Cardiac septum (tissue), 1 donor: Measurements from ENCODE around the gene UBE2S. TPM values are rescaled to one million over a fixed set of nuclear protein-coding genes. Genes with fewer than 3 reads are reported as not detected.

Source experiments
- DNase-seq: peaks from one replicate; pipeline ENCODE4 v3.0.0-alpha.2; 2020; ENCODE audit warnings: low spot score
- intact Hi-C: fragments of 100-400 bp; cut with DNase I; formaldehyde crosslinking; loops from one replicate; pipeline ENCODE4 v1.14.0; 2022
- total RNA-seq: library from RNA; stranded (reverse); fragmentation: NEBNext Ultra II Directional; extraction: Animal tissue kit (Norgen Biotek cat#: 25700); gene quantifications from one replicate; pipeline ENCODE4 v1.2.1, GENCODE V29; 2021
- donor health status: DM: no; HTN: no; CAD: no.

UBE2S gene
- total RNA-seq, 1 donor from 2014 or later, result 28.4 TPM

- intact Hi-C loops, result no loop called here
- no peak for DNase-seq
Observed at GRCh38 chr19:55370305-55370988, 37.1 kb downstream of the UBE2S start, which contains the start of gene IL11. TSS of gene IL11 (minus strand) at chr19:55370463. CDS start at chr19:55370310, 153 bp downstream.

- intact Hi-C loops, result no loop called here
- DNase-seq, result no peak
Observed at GRCh38 chr19:55369653-55370304, 37.8 kb downstream of the UBE2S start.

DNA sequence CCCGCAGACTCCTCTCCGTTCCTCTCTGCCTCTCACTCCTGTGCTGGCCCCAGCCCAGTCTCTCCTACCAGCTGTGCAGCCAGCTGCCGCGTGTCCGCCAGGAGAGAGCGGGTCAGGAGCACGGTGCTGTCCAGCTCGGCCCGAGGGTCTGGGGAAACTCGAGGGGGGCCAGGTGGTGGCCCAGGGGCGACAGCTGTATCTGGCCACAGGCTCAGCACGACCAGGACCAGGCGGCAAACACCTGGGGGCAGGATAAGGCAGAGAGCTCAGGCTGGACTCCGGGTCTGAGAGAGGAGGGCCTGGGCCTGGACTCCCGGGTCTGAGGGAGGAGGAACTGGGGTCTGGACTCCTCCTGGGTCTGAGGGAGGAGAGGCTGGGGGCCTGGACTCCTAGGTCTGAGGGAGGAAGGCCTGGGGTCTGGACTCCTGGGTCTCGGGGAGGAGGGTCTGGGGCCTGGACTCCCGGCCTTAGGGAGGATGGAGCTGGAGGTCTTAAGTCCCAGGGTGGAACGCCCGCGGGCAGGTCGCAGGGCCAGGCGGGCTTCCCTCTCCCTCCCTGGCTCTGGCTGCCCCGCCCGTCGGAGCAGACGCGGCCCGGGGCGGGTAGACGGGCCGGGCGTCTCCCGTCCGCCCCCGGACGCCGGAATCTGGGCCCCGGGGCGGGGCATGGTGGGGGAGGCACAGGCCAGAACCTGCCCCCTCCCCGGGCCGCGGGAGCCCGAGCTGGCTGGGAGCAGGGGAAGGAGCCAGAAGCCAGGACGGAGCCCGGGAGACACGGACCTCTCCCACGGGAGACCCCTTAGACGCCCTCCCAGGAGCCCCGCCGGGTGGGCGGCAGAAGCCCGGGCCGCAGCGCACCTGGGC is 38.7 kb downstream of the UBE2S start:
- intact Hi-C loops, result no loop called here
- no peak for DNase-seq

- intact Hi-C loops, result no loop called here
- DNase-seq, result no peak
Observed at GRCh38 chr19:55368106-55368505, 39.5 kb downstream of the UBE2S start.

DNA sequence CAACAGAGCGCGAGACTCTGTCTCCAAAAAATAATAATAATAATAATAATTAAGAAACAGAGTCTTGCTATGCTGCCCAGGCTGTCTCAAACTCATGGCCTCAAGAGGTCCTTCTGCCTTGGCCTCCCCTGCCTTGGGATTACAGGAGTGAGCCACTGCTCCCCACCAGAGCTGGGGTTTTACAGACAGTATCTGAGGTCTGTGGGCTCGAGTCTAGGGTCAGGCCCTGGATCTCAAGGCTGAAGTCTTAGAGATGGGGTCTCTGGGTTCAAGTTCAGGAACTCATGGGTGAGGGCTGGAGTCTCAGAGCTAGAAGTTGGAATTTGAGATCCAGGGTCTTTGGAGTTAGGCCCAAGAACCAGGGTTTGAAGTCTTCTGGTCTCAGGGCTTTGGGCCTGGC is 40.8 kb downstream of the UBE2S start:
- intact Hi-C loops, result no loop called here
- DNase-seq, result no peak

DNA sequence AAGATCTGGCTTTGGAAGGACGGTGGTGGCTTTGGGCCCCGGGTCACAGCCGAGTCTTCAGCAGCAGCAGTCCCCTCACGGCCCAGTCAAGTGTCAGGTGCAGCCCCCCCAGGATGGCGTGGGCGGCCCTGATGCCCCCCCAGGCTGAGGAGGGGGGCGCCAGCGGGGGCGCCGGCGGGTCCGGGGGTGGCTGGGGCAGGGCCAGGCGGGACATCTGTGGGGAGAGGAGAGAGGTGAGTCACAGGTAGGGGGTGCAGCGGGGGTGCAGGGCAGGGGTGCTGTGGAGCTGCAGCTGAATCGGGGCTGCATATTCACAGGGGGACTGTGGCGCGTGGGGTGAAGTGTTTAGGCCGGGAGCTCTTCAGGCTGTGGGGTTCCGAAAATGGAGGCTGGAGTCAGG is 41.6 kb downstream of the UBE2S start:
- intact Hi-C loops, result no loop called here
- no peak for DNase-seq

DNA sequence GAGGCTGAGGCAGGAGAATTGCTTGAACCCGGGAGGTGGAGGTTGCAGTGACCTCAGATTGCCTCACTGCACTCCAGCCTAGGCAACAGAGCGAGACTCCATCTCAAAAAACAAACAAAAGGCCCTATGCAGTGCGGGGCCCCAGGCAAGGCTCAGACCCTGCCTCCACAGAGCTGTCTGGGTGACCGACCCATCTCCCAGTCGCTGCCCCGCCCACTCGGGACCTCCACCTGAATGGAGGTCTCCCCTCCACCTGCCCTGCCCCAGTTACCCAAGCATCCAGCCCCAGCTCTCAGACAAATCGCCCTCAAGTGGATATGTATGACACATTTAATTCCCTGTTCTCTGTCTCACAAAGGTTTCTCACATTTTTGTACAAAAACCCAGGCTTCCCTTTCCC is 42.3 kb downstream of the UBE2S start:
- no peak for DNase-seq
- intact Hi-C loops, result no loop called here

DNA sequence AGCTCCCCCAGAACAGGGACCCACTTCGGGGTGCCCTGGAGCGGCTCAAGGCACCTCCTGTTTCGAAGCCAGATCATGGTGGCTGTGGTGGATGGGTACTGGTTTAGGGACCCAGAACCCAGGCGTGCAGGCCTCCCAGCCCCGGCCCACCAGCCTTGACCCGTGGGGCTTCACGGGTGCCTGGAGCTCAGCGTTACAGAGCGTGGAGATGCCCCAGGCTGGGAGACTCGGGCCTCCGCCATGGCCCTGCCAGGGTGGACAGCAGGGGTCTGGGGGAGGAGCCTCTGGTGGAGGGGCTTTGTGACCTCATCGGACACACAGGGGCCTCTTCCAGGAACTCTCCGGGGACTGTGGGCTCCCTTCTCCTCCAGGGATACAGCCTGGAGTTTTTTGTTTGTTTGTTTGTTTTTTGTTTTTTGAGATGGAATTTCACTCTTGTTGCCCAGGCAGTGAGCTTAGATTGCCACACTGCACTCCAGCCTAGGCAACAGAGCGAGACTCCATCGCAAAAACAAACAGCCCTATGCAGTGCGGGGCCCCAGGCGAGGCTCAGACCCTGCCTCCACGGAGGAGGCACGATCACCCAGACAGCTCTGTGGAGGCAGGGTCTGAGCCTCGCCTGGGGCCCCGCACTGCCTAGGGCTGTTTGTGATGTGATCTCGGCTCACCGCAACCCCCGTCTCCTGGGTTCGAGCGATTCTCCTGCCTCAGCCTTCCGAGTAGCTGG is 44.4 kb downstream of the UBE2S start, which contains the start of gene GARIN5B:
Gene GARIN5B (minus strand): TSS at position 271 of the 727 bp plus-strand sequence. CDS start 194 bp downstream, at position 77.
- intact Hi-C loops, result no loop called here
- no peak for DNase-seq

GRCh38 chr19:55362174-55362989 is 45.2 kb downstream of the UBE2S start:
- intact Hi-C loops, result no loop called here
- DNase-seq, result no peak

DNA sequence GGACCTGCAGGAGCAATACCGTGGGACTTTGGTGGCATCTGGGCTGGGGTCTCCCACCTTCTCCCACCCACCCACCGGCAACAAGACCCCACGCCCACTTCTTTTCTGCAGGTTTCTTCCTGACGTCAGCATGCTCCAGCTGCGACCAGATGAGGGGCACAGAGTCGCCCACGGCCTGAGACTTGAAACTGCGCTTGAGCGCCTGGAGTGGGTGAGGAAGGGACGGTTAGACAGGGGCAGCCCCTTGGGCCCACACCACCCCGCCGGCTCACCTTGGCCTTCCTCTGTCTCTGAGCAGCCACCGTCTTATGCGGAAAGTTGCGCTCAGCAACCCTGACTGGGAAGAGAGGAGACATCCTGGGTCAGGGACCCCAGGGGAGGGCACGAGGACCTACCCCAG is 46.7 kb downstream of the UBE2S start:
- no peak for DNase-seq
- intact Hi-C loops, result no loop called here

- DNase-seq, result no peak
- intact Hi-C loops, result no loop called here
Observed at GRCh38 chr19:55358943-55359908, 48.4 kb downstream of the UBE2S start.

DNA sequence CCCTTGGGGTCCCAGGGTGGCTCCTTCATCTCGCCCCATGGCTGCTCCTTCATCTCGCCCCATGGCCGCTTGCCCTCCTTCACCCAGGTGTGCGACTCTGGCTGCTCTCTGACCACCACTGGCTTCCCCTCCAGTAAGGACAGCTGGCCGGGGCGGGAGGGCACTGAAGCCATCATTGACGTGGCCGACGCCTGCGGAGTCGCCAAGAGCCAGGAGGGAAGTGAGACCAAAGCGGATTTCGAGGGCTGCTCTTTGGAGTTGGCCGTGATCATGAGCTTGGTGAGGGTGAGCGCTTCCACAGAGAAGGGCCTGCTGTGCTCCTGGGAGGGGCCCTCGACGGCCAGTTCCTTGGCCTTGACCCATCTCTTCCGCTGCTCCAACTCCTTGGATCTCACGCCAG is 49.1 kb downstream of the UBE2S start:
- intact Hi-C loops, result no loop called here

GRCh38 chr19:55355213-55355821 is 52.3 kb downstream of the UBE2S start:
- no peak for DNase-seq
- intact Hi-C loops, result no loop called here

More for the DNA sequence above, 49.1 kb downstream of the UBE2S start:
- no peak for DNase-seq

- DNase-seq, result no peak
- intact Hi-C loops, result no loop called here
Observed at GRCh38 chr19:55354698-55355212, 52.8 kb downstream of the UBE2S start, which contains the start of gene COX6B2. TSS of gene COX6B2 (minus strand) at chr19:55354719. CDS start at chr19:55354521, 198 bp downstream.

DNA sequence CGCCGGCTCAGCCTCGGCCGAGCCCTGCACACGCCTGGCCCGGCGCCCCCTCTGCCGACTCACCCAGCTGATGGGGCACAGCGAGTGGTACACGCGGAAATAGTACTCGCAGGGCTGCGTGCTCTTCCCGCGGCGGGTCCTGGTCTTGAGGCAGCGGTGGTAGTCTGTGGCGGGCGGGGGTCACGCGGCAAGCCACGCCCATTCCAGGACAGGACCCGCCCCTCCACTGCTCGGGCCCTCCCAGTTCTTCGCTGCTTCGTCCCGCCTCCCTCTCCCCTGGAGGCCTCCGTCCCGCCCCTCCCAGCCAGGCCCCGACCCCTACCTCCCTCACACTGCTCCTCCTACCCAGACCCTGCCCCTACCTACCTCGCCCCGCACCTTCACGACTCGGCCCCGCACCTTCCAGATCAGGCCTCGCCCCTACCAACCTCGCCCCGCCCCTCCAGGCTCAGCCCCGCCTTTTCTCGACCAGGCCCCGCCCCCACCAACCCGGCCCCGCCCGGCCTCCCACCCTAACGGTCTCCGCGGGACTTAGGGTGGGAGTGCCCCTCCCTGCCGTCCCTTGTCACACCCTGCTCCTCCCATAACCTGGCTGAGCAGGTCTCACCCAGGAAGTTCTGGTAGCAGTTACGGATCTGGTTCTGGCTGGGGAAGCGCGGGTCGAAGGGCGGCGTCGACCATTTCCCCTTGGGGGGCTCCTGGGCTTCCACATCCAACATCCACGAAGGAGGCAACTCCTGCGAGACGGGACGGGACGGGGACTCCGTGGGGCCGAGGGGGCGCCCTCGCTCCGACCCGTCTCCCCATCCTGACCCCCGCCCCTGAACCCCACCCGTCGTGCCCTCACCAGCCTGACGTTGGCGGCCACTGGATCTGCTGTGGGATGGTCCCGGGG is 53.5 kb downstream of the UBE2S start:
- intact Hi-C loops, result no loop called here
- peak; percentile 83 for DNase-seq

DNA sequence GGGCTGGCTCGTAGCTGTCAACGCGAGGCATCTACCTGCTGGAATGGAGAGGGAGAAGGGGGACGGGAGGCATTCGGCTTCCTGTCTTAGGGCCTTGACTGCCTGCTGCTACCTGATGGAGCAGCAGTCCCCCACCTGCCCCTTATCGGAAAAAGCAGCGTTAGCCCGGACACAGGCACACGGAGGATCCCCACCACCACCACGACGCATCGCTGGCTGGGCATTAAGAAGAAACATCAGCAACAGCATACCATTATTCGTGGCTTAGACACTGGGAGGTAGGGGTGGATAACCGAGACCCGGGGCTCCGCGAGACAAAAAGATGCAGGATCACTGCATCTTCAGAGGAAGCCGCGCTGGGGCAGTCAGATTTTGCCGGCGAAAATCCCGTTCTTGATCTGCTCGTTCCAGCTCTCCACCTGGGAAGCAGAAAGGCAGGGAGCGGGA is 54.2 kb downstream of the UBE2S start:
- no peak for DNase-seq
- intact Hi-C loops, result no loop called here
